ENCODE results near the gene DIO1. TPM values are rescaled to one million over a fixed set of nuclear protein-coding genes. Genes with fewer than 3 reads are reported as not detected.

The DIO1 gene
- total and polyA plus RNA-seq, 2 of the 8 experiments (the other 6 are each of a cell fraction or from before 2014, with no cell fraction given), result 0.14 TPM; not detected in 1

DNA sequence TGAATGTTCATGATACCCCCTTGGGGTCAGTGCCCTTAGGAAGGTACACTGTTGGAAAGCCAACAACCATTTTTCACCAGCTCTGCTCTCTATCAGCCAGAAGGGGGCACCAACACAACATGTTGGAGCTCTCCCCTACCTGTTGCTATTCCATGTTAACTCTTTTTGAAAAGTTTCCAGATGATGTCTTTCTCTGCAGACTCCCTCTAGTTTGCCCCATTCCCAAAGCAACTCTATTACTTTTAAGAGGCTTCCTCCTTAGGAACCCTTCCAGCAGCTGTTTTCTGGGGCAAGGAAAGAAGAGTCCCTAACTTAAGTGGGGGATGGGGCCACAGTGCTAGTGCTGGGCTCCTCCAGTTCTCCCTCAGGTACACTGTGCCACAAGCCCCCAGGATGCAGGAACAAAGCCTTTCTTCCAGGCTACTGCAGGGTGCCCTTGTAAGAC is 33.0 kb upstream of the DIO1 start (continued):
- TF ChIP-seq TAF1 (IDR thresholded peaks at IDR 0.05; ENCODE audit: low read depth, low read length) (no peak), EGR1 (IDR thresholded peaks at IDR 0.05; ENCODE audit: borderline replicate concordance, low read depth, low read length) (no peak), KDM1A (IDR thresholded peaks at IDR 0.05; ENCODE audit: borderline replicate concordance, low read length) (no peak), RAD21 (IDR thresholded peaks at IDR 0.05 in 1 of 2, conservative IDR thresholded peaks at IDR 0.05 in 1 of 2; ENCODE audit: low read depth in 2 of 2, low read length in 2 of 2) (peak; percentile 91 to 92), BCL11A (IDR thresholded peaks at IDR 0.05; ENCODE audit: low read depth in 2 of 2, low read length in 2 of 2) (no peak), RNF2 (IDR thresholded peaks at IDR 0.05; ENCODE audit: borderline replicate concordance, low read depth, low read length, missing control alignments, poor library complexity, severe bottlenecking) (no peak), RBBP5 (IDR thresholded peaks at IDR 0.05; ENCODE audit: borderline replicate concordance, low read depth, low read length) (no peak), SP1 (IDR thresholded peaks at IDR 0.05; ENCODE audit: low read depth, low read length) (peak; percentile 39; the same call in 1 of the 2 replicates), SIN3A (conservative IDR thresholded peaks at IDR 0.05 in 1 of 2, IDR thresholded peaks at IDR 0.05 in 1 of 2; ENCODE audit: low read depth in 1 of 2, low read length in 2 of 2) (no peak), HDAC6 (IDR thresholded peaks at IDR 0.05; ENCODE audit: low read depth, low read length) (no peak), SIX5 (IDR thresholded peaks at IDR 0.05; ENCODE audit: low read depth, low read length) (no peak), SUZ12 (IDR thresholded peaks at IDR 0.05; ENCODE audit: low read length) (no peak), KDM5A (IDR thresholded peaks at IDR 0.05; ENCODE audit: low read length) (no peak), YY1 (IDR thresholded peaks at IDR 0.05; ENCODE audit: low read depth, low read length) (no peak), JUND (IDR thresholded peaks at IDR 0.05; ENCODE audit: low read length) (0 out of 2 replicates have a peak, but pooled peaks have one; percentile 8)
- TF ChIP-seq, protein P1, sequence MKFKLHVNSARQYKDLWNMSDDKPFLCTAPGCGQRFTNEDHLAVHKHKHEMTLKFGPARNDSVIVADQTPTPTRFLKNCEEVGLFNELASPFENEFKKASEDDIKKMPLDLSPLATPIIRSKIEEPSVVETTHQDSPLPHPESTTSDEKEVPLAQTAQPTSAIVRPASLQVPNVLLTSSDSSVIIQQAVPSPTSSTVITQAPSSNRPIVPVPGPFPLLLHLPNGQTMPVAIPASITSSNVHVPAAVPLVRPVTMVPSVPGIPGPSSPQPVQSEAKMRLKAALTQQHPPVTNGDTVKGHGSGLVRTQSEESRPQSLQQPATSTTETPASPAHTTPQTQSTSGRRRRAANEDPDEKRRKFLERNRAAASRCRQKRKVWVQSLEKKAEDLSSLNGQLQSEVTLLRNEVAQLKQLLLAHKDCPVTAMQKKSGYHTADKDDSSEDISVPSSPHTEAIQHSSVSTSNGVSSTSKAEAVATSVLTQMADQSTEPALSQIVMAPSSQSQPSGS (IDR thresholded peaks at IDR 0.05; ENCODE audit: low read length), result no peak
- TF ChIP-seq, protein P2, sequence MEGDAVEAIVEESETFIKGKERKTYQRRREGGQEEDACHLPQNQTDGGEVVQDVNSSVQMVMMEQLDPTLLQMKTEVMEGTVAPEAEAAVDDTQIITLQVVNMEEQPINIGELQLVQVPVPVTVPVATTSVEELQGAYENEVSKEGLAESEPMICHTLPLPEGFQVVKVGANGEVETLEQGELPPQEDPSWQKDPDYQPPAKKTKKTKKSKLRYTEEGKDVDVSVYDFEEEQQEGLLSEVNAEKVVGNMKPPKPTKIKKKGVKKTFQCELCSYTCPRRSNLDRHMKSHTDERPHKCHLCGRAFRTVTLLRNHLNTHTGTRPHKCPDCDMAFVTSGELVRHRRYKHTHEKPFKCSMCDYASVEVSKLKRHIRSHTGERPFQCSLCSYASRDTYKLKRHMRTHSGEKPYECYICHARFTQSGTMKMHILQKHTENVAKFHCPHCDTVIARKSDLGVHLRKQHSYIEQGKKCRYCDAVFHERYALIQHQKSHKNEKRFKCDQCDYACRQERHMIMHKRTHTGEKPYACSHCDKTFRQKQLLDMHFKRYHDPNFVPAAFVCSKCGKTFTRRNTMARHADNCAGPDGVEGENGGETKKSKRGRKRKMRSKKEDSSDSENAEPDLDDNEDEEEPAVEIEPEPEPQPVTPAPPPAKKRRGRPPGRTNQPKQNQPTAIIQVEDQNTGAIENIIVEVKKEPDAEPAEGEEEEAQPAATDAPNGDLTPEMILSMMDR (IDR thresholded peaks at IDR 0.05; ENCODE audit: control extremely low read depth in 1 of 3, insufficient read depth in 1 of 3, low read depth in 1 of 3, low read length in 3 of 3), result peak; percentile 46 to 93 (median 85)

Data from H1 (cell line).